GM12878 (cell line): ENCODE results near the gene INIP. TPM values are rescaled to one million over a fixed set of nuclear protein-coding genes. Genes with fewer than 3 reads are reported as not detected.

Source experiments
- ATAC-seq: fragments of 200-7000 bp; cut with Tn5 transposase; 3 replicates; pipeline ENCODE4 v1.9.1; 2020; ENCODE audit warnings: mild to moderate bottlenecking, moderate library complexity
- BruUV-seq: library from RNA; stranded (reverse); fragments of 400-500 nt; replicated peaks from 2 replicates; lab custom pipeline; 2021; lab: Mats Ljungman, UMichigan
- CTCF ChIA-PET: fragments of 300-600 bp; sonication (Branson Sonifier 250); formaldehyde crosslinking; extraction: SDS; loops from one replicate; lab custom pipeline; 2021; ENCODE audit warnings: inconsistent platforms; lab: Yijun Ruan, JAX
- POLR2A ChIA-PET: fragments of 350-600 bp; formaldehyde crosslinking; extraction: SDS; loops from one replicate; lab custom pipeline; 2021; ENCODE audit warnings: inconsistent platforms; lab: Charles Lee
- RAD21 ChIA-PET: fragments of 300-600 bp; sonication (Branson Sonifier 250); formaldehyde crosslinking; loops from one replicate; lab custom pipeline; 2023; ENCODE audit warnings: antibody characterized with exemption; ENCODE audit not compliant: unreplicated experiment; lab: Charles Lee
- SMC1A ChIA-PET: fragments of 300-600 bp; sonication (Branson Sonifier 250); formaldehyde crosslinking; loops from one replicate; lab custom pipeline; 2023; ENCODE audit not compliant: unreplicated experiment, uncharacterized antibody; lab: Charles Lee
- DNase-seq: peaks from one replicate; pipeline ENCODE4 v3.0.0-alpha.2; 2011; ENCODE audit warnings: low read depth, low spot score
- FAIRE-seq: peaks from 3 replicates; lab custom pipeline; 2011; peaks lifted over from hg19 to GRCh38; lab: Jason Lieb, UNC
- H2AFZ ChIP-seq: 2 replicates; pipeline ENCODE4 v1.6.0; 2011; ENCODE audit warnings: low read depth, low read length, control low read depth; ENCODE audit not compliant: control insufficient read depth
- H3K27ac ChIP-seq: 2 replicates; pipeline ENCODE4 v1.5.1; 2011; ENCODE audit warnings: control low read depth; ENCODE audit not compliant: control insufficient read depth, insufficient read depth
- H3K27me3 ChIP-seq, 2 experiments: replicated peaks in 1 of 2; 2 replicates each; pipeline versions ENCODE4 v1.6.0 to v1.6.1; 2011; ENCODE audit warnings: low read length in 1 of 2; ENCODE audit not compliant: control insufficient read depth in 2 of 2, insufficient read depth in 2 of 2
- H3K36me3 ChIP-seq, 2 experiments: 2 replicates each; pipeline ENCODE4 v1.5.1; 2011; ENCODE audit warnings: low read length in 1 of 2; ENCODE audit not compliant: control insufficient read depth in 2 of 2, insufficient read depth in 2 of 2
- H3K4me1 ChIP-seq: 2 replicates; pipeline ENCODE4 v1.6.1; 2011; ENCODE audit warnings: mild to moderate bottlenecking, low read length, moderate library complexity, mixed read lengths; ENCODE audit not compliant: control insufficient read depth, insufficient read depth
- H3K4me2 ChIP-seq: 2 replicates; pipeline ENCODE4 v1.6.0; 2011; ENCODE audit warnings: control low read depth; ENCODE audit not compliant: control insufficient read depth, insufficient read depth
- H3K4me3 ChIP-seq: fragments of 200-600 bp; sonication (generic); 2 replicates; pipeline ENCODE4 v1.5.1; 2016
- H3K79me2 ChIP-seq: 2 replicates; pipeline ENCODE4 v1.6.0; 2011; ENCODE audit warnings: low read length; ENCODE audit not compliant: control insufficient read depth, insufficient read depth
- H3K9ac ChIP-seq: 2 replicates; pipeline ENCODE4 v1.8.0; 2011; ENCODE audit warnings: low read length, control low read depth, mixed read lengths; ENCODE audit not compliant: control insufficient read depth, insufficient read depth
- H3K9me3 ChIP-seq: replicated peaks from 3 replicates; pipeline ENCODE4 v1.5.1; 2011; ENCODE audit warnings: mild to moderate bottlenecking, low read length; ENCODE audit not compliant: control insufficient read depth, insufficient read depth
- H4K20me1 ChIP-seq: 2 replicates; pipeline ENCODE4 v1.6.0; 2011; ENCODE audit not compliant: control insufficient read depth, insufficient read depth
- REST ChIP-seq: IDR thresholded peaks from 2 replicates; pipeline ENCODE4 v1.6.1; 2012; ENCODE audit warnings: mild to moderate bottlenecking, low read depth, low read length
- STAT1 ChIP-seq: fragments of 450-650 bp; conservative IDR thresholded peaks from 2 replicates; pipeline ENCODE4 v1.6.1; 2014; ENCODE audit warnings: antibody characterized with exemption, mild to moderate bottlenecking
- WRNIP1 ChIP-seq: IDR thresholded peaks from 2 replicates; pipeline ENCODE4 v1.6.1; 2011; ENCODE audit warnings: low read depth, low read length, improper control_type of control experiment, borderline replicate concordance
- whole genome bisulfite sequencing: methylation state at CpG from one replicate; pipeline ENCODE4 v1.1.6; 2016; ENCODE audit warnings: low lambda C conversion rate; ENCODE audit not compliant: insufficient replicate concordance, insufficient coverage; ENCODE audit errors: missing lambda C conversion rate; 5-methylcytosine and 5-hydroxymethylcytosine counted together
- in situ Hi-C: fragments of 300-500 bp; cut with MboI; formaldehyde crosslinking; loops from 9 replicates; pipeline ENCODE4 v1.14.3; 2018; ENCODE audit warnings: mixed read lengths
- intact Hi-C: fragments of 100-400 bp; cut with micrococcal nuclease; formaldehyde crosslinking; loops from one replicate; pipeline ENCODE4 v1.14.2; 2022; ENCODE audit not compliant: unreplicated experiment
- polyA plus RNA-seq, 11 experiments: library from polyadenylated mRNA; depleted of rRNA in 4 of 11; unstranded in 6 of 11; stranded (reverse) in 5 of 11; fragments of >200 nt; fragmentation: Nextera tagmentation in 4 of 11; fragmentation: Illumina TruSeq in 1 of 11; extraction: Ambion mirVana in 4 of 11; extraction: Trizol in 1 of 11; gene quantifications; 1 replicate in 1 of 11; 2 replicates in 10 of 11; pipeline versions ENCODE4 v1.2.1 to v1.2.3, GENCODE V29; 2011 to 2016; ENCODE audit warnings: inconsistent platforms in 2 of 11, missing spikeins in 2 of 11, low read depth in 1 of 11
- total RNA-seq, 4 experiments: library from RNA; depleted of rRNA in 3 of 4; stranded (reverse); fragments of >200 nt in 3 of 4; fragmentation: Illumina TruSeq in 1 of 4; extraction: Trizol in 1 of 4; gene quantifications; 2 replicates each; pipeline versions ENCODE4 v1.2.1 to v1.2.3, GENCODE V29; 2013 to 2021
- TF ChIP-seq, protein P1 (sequence below): fragments of 450-650 bp; conservative IDR thresholded peaks from 2 replicates; pipeline ENCODE4 v1.6.1; 2017; ENCODE audit warnings: mild to moderate bottlenecking, moderate library complexity

The INIP gene
- total and polyA plus RNA-seq, 10 of the 15 experiments (the other 5 are each of a cell fraction or from before 2014, with no cell fraction given) = 18.9 to 66.5 (median 37.7) TPM

GRCh38 chr9:112762726-112763518 lies 45.0 kb upstream of the INIP start:
- ChIA-PET CTCF (no interaction called here), POLR2A (interaction anchor here (0.6 kb wide), 1 partner anchor 157 kb away, joined by 3 read pairs; no protein-coding TSS in a partner anchor), SMC1A (no interaction called here), RAD21 (interaction anchor here (0.6 kb wide), 1 partner anchor 1150 kb away, joined by 3 read pairs; no protein-coding TSS in a partner anchor)
- H3K4me3 ChIP-seq = no peak overlapping the region
- H3K36me3 ChIP-seq = no peaks in the 10 kb centered on the region
- H3K79me2 ChIP-seq = no peaks in the 10 kb centered on the region
- H3K9ac ChIP-seq = no peak overlapping the region
- BruUV-seq = no TSS peak
- FAIRE-seq (no peak), ATAC-seq (no peak), DNase-seq (no peak)
- no peak overlapping the region for H3K4me2 ChIP-seq
- in situ Hi-C loops (no loop called here), intact Hi-C loops (no loop called here)
- TF ChIP-seq, protein P1, sequence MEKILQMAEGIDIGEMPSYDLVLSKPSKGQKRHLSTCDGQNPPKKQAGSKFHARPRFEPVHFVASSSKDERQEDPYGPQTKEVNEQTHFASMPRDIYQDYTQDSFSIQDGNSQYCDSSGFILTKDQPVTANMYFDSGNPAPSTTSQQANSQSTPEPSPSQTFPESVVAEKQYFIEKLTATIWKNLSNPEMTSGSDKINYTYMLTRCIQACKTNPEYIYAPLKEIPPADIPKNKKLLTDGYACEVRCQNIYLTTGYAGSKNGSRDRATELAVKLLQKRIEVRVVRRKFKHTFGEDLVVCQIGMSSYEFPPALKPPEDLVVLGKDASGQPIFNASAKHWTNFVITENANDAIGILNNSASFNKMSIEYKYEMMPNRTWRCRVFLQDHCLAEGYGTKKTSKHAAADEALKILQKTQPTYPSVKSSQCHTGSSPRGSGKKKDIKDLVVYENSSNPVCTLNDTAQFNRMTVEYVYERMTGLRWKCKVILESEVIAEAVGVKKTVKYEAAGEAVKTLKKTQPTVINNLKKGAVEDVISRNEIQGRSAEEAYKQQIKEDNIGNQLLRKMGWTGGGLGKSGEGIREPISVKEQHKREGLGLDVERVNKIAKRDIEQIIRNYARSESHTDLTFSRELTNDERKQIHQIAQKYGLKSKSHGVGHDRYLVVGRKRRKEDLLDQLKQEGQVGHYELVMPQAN = no peak
- TF ChIP-seq WRNIP1 = no peak
- TF ChIP-seq STAT1 = no peak
- TF ChIP-seq REST = no peak
- no peaks in the 10 kb centered on the region; the same call in 2 of the 3 replicates for H3K9me3 ChIP-seq
- no peak overlapping the region for H2AFZ ChIP-seq
- H3K27ac ChIP-seq = no peak overlapping the region
- H3K27me3 ChIP-seq = no peaks in the 10 kb centered on the region; a peak in 1 of 4 replicates
- H4K20me1 ChIP-seq = no peaks in the 10 kb centered on the region
- 79% methylated on average over 12 of the region's 13 CpGs for WGBS
- no peaks in the 10 kb centered on the region for H3K4me1 ChIP-seq
